ENCODE measurements around the gene CAPN10.

The CAPN10 gene

GRCh38 chr2:240573071-240573515 is 13.4 kb upstream of the CAPN10 start:
- peaks cover 23% of the 10 kb centered on the region for H3K4me1 ChIP-seq (ENCODE audit: control insufficient read depth, insufficient read depth, low read length)
- no peak overlapping the region for H3K4me3 ChIP-seq (ENCODE audit: low read length)
- peaks cover 15% of the 10 kb centered on the region for H3K36me3 ChIP-seq (ENCODE audit: control insufficient read depth, insufficient read depth, low read length)
- H3K27me3 ChIP-seq (ENCODE audit: control insufficient read depth, insufficient read depth, low read length): no peaks in the 10 kb centered on the region
- no peak overlapping the region for H3K9ac ChIP-seq (ENCODE audit: low read length)
- H3K9me3 ChIP-seq (ENCODE audit: control insufficient read depth, low read length): no peaks in the 10 kb centered on the region

GRCh38 chr2:240573516-240574385 is 12.8 kb upstream of the CAPN10 start:
- peaks cover 23% of the 10 kb centered on the region for H3K4me1 ChIP-seq (ENCODE audit: control insufficient read depth, insufficient read depth, low read length)
- no peaks in the 10 kb centered on the region for H3K27me3 ChIP-seq (ENCODE audit: control insufficient read depth, insufficient read depth, low read length)
- peaks cover 15% of the 10 kb centered on the region for H3K36me3 ChIP-seq (ENCODE audit: control insufficient read depth, insufficient read depth, low read length)
- no peak overlapping the region for H3K9ac ChIP-seq (ENCODE audit: low read length)
- no peaks in the 10 kb centered on the region for H3K9me3 ChIP-seq (ENCODE audit: control insufficient read depth, low read length)
- H3K4me3 ChIP-seq (ENCODE audit: low read length): no peak overlapping the region

DNA sequence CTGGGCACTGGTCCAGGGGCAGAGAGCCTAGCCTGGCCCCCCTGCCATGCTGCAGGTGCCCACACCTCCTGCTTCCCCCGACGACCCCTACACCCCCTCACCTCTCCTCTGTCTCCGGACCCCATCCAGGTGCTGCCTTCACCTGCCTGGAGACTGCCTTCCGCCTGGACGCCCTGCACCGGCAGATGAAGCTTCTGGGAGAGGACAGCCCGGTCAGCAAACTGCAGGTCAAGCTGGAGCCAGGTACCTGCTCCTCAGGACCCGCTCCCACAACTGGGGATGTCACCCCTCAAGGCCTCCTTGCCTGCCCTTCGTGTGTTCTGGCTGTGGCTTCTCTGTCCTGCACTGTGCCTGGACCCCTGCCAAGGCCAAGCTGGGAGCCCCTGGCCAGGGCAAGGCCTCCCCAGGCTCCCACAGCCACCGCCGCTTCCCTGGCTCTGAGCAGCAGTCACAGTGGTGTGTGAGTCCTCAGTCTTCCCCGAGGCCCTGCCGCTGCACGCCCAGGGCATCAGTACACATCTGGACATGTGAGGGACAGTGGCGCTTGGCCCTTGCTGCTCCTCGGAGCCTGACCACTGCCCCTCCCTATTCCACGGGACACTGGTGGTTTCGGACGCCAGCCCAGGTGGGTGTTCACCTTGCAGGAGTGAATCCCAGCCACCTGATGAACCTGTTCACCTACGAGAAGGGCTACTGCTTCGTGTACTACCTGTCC is 12.0 kb upstream of the CAPN10 start:
- no peak overlapping the region for H3K9ac ChIP-seq (ENCODE audit: low read length)
- H3K27me3 ChIP-seq (ENCODE audit: control insufficient read depth, insufficient read depth, low read length): no peaks in the 10 kb centered on the region
- H3K4me1 ChIP-seq (ENCODE audit: control insufficient read depth, insufficient read depth, low read length): peaks cover 23% of the 10 kb centered on the region
- peaks cover 15% of the 10 kb centered on the region for H3K36me3 ChIP-seq (ENCODE audit: control insufficient read depth, insufficient read depth, low read length)
- no peak overlapping the region for H3K4me3 ChIP-seq (ENCODE audit: low read length)
- no peaks in the 10 kb centered on the region for H3K9me3 ChIP-seq (ENCODE audit: control insufficient read depth, low read length)

- Histone ChIP-seq H3K36me3 (ENCODE audit: control insufficient read depth, insufficient read depth, low read length) (peaks cover 15% of the 10 kb centered on the region), H3K27me3 (ENCODE audit: control insufficient read depth, insufficient read depth, low read length) (no peaks in the 10 kb centered on the region), H3K4me3 (ENCODE audit: low read length) (no peak overlapping the region)
Observed at GRCh38 chr2:240575101-240575965, 11.2 kb upstream of the CAPN10 start.

GRCh38 chr2:240576036-240576435 is 10.5 kb upstream of the CAPN10 start:
- no peak overlapping the region for H3K9ac ChIP-seq (ENCODE audit: low read length)
- no peak overlapping the region for H3K4me3 ChIP-seq (ENCODE audit: low read length)
- H3K36me3 ChIP-seq (ENCODE audit: control insufficient read depth, insufficient read depth, low read length): peaks cover 15% of the 10 kb centered on the region
- no peaks in the 10 kb centered on the region for H3K9me3 ChIP-seq (ENCODE audit: control insufficient read depth, low read length)
- H3K27me3 ChIP-seq (ENCODE audit: control insufficient read depth, insufficient read depth, low read length): no peaks in the 10 kb centered on the region
- H3K4me1 ChIP-seq (ENCODE audit: control insufficient read depth, insufficient read depth, low read length): peaks cover 19% of the 10 kb centered on the region

More at GRCh38 chr2:240575101-240575965, 11.2 kb upstream of the CAPN10 start:
- H3K9ac ChIP-seq (ENCODE audit: low read length): no peak overlapping the region
- peaks cover 23% of the 10 kb centered on the region for H3K4me1 ChIP-seq (ENCODE audit: control insufficient read depth, insufficient read depth, low read length)
- no peaks in the 10 kb centered on the region for H3K9me3 ChIP-seq (ENCODE audit: control insufficient read depth, low read length)

DNA sequence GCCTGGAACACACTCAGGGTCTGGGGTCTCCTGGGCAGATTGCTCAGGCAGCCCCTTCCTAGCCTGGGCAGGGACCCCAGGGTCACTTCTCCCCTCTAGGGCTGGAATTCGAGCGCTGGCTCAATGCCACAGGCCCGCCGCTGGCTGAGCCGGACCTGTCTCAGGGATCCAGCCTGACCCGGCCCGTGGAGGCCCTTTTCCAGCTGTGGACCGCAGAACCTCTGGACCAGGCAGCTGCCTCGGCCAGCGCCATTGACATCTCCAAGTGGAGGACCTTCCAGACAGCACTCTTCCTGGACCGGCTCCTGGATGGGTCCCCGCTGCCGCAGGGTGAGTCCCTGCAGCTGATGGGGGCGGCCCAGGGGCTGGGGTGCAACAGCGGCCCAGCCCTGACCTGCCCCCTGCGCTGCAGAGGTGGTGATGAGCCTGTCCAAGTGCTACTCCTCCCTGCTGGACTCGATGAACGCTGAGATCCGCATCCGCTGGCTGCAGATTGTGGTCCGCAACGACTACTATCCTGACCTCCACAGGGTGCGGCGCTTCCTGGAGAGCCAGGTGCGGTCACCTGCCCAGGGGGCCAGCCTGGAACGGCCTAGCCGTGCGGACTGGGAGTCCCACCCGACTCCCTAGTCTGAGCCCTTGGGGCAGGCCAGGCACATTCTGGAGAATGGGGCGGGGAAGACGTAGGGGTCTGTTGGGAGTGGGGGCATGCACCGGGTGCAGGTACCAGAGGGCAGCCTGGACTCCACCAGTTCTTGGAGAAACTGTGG is 9.9 kb upstream of the CAPN10 start:
- no peaks in the 10 kb centered on the region for H3K9me3 ChIP-seq (ENCODE audit: control insufficient read depth, low read length)
- peaks cover 15% of the 10 kb centered on the region for H3K4me1 ChIP-seq (ENCODE audit: control insufficient read depth, insufficient read depth, low read length)
- H3K36me3 ChIP-seq (ENCODE audit: control insufficient read depth, insufficient read depth, low read length): peaks cover 15% of the 10 kb centered on the region
- H3K9ac ChIP-seq (ENCODE audit: low read length): no peak overlapping the region
- no peaks in the 10 kb centered on the region for H3K27me3 ChIP-seq (ENCODE audit: control insufficient read depth, insufficient read depth, low read length)
- no peak overlapping the region for H3K4me3 ChIP-seq (ENCODE audit: low read length)

DNA sequence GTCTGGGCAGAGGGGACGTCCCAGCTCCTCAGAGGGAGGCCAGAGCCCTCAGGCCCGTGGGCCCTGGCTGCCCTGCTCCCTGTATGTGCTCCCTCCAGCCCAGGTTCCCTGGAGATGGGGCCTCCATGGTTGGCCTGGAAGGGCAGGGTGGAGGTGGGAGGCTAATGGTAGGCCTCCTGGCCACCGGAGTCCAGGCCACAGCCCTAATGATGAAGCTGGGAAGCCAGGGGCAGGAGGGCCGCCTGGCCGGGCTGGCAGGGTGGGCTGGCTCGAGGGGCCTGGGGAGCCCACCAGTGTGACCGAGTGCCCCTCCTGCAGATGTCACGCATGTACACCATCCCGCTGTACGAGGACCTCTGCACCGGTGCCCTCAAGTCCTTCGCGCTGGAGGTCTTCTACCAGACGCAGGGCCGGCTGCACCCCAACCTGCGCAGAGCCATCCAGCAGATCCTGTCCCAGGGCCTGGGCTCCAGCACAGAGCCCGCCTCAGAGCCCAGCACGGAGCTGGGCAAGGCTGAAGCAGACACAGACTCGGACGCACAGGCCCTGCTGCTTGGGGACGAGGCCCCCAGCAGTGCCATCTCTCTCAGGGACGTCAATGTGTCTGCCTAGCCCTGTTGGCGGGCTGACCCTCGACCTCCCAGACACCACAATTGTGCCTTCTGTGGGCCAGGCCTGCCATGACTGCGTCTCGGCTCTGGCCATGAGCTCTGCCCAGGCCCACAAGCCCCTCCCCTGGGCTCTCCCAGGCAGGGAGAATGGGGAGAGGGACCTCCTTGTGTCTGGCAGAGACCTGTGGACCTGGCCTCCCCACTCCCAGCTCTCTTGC is 9.0 kb upstream of the CAPN10 start:
- H3K27me3 ChIP-seq (ENCODE audit: control insufficient read depth, insufficient read depth, low read length): no peaks in the 10 kb centered on the region
- H3K4me3 ChIP-seq (ENCODE audit: low read length): no peak overlapping the region
- H3K9ac ChIP-seq (ENCODE audit: low read length): no peak overlapping the region
- H3K9me3 ChIP-seq (ENCODE audit: control insufficient read depth, low read length): no peaks in the 10 kb centered on the region
- H3K36me3 ChIP-seq (ENCODE audit: control insufficient read depth, insufficient read depth, low read length): peaks cover 15% of the 10 kb centered on the region
- peaks cover 15% of the 10 kb centered on the region for H3K4me1 ChIP-seq (ENCODE audit: control insufficient read depth, insufficient read depth, low read length)

- H3K9me3 ChIP-seq (ENCODE audit: control insufficient read depth, low read length): no peaks in the 10 kb centered on the region
- H3K27me3 ChIP-seq (ENCODE audit: control insufficient read depth, insufficient read depth, low read length): no peaks in the 10 kb centered on the region
- H3K9ac ChIP-seq (ENCODE audit: low read length): no peak overlapping the region
- peaks cover 15% of the 10 kb centered on the region for H3K36me3 ChIP-seq (ENCODE audit: control insufficient read depth, insufficient read depth, low read length)
- no peak overlapping the region for H3K4me3 ChIP-seq (ENCODE audit: low read length)
- peaks cover 15% of the 10 kb centered on the region for H3K4me1 ChIP-seq (ENCODE audit: control insufficient read depth, insufficient read depth, low read length)
Observed at GRCh38 chr2:240578110-240578450, 8.5 kb upstream of the CAPN10 start.

GRCh38 chr2:240578488-240578887 is 8.0 kb upstream of the CAPN10 start:
- Histone ChIP-seq H3K9me3 (ENCODE audit: control insufficient read depth, low read length) (no peaks in the 10 kb centered on the region), H3K4me1 (ENCODE audit: control insufficient read depth, insufficient read depth, low read length) (peaks cover 15% of the 10 kb centered on the region), H3K27me3 (ENCODE audit: control insufficient read depth, insufficient read depth, low read length) (no peaks in the 10 kb centered on the region), H3K36me3 (ENCODE audit: control insufficient read depth, insufficient read depth, low read length) (peaks cover 15% of the 10 kb centered on the region), H3K4me3 (ENCODE audit: low read length) (no peak overlapping the region), H3K9ac (ENCODE audit: low read length) (no peak overlapping the region)

DNA sequence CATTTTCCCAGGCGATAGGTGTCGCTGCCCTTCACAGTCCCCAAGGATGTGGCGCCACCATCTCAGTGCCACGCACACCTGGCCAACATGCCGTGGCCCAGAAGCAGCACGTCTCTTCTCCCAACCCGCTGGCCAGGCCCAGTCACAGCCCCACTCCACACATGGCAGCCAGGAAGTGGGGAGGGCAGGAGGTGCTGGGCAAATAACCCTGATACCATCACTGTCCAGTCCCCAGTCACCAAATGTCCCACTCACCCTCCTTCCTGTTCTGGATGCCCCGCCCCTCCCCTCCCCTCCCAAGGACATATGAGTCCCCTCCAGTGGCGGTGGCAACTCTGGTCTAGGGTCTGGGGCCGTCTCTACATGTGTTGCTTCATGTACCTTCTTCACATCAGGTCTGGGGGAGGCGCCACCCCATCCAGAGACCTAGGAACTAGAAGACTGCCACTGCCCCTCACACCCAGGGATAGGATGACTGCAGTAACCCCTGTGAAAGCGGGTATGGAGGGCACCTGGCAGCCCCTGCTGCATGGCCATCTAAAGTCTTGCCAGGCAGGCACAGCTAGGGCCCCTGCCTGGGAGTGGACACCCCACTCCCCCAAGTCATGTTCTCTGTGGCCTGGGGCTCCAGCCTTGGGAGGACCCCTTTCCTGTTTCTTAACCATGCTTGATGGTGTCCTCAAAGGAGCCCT is 7.3 kb upstream of the CAPN10 start:
- no peaks in the 10 kb centered on the region for H3K27me3 ChIP-seq (ENCODE audit: control insufficient read depth, insufficient read depth, low read length)
- H3K4me1 ChIP-seq (ENCODE audit: control insufficient read depth, insufficient read depth, low read length): peaks cover 15% of the 10 kb centered on the region
- peaks cover 15% of the 10 kb centered on the region for H3K36me3 ChIP-seq (ENCODE audit: control insufficient read depth, insufficient read depth, low read length)
- H3K9ac ChIP-seq (ENCODE audit: low read length): no peak overlapping the region
- H3K4me3 ChIP-seq (ENCODE audit: low read length): no peak overlapping the region
- H3K9me3 ChIP-seq (ENCODE audit: control insufficient read depth, low read length): no peaks in the 10 kb centered on the region
